C4-2B (cell line): Measurements from ENCODE around the gene PGAP3.
A peak's percentile ranks its signal among the peaks of the same experiment; 100 is the strongest.
"Not testable (repeated sequence)": the region's sequence is repeated elsewhere in the genome, so short reads cannot be mapped to it uniquely, and the experiment has no call there.

Experiments
- H3K27ac ChIP-seq: fragments of 450-650 bp; 2 replicates; pipeline ENCODE4 v1.5.1; 2017
- ZFX ChIP-seq: fragments of 450-650 bp; IDR thresholded peaks from 2 replicates; pipeline ENCODE4 v1.6.1; 2017
- TF ChIP-seq, protein P1 (sequence below): fragments of 450-650 bp; conservative IDR thresholded peaks from 2 replicates; pipeline ENCODE4 v1.5.1; 2017; ENCODE audit warnings: mild to moderate bottlenecking

PGAP3 gene

DNA sequence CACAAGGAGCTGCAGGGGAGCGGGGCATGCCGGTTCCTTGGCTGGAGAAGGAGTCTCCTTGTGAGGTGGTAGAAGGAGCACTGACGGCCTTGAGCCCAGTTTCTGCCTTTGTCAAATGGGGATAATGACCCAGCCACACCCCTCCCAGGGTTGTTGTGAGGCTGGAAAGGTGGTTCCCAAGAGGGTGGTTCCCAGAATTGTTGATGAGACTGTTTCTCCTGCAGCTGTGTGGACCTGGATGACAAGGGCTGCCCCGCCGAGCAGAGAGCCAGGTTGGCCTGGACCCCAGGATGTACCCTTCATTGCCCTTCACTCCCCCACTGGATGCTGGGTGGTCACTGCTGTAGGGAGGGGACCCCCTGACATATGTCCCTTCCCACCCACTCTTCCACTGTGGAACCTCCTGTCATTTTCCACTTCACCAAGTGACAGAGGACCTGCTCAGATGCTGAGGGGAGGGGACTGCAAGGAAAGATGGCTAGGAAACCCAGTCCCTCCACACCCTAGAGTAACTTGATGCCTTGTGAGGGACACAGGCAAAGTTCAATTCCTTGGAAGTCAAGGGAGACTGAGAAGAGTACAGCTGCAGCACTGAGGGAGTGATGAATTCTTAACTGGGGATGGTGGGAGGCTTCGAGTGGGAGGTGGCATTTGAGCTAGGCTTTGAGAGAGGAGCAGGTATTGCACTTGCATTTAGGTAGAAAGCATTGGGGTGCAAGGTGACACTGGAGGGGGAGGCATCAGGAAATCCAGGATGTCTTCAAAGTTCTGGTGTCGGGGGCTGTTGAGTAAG is 31.9 kb upstream of the PGAP3 start:
- TF ChIP-seq ZFX, result no peak
- TF ChIP-seq, protein P1, sequence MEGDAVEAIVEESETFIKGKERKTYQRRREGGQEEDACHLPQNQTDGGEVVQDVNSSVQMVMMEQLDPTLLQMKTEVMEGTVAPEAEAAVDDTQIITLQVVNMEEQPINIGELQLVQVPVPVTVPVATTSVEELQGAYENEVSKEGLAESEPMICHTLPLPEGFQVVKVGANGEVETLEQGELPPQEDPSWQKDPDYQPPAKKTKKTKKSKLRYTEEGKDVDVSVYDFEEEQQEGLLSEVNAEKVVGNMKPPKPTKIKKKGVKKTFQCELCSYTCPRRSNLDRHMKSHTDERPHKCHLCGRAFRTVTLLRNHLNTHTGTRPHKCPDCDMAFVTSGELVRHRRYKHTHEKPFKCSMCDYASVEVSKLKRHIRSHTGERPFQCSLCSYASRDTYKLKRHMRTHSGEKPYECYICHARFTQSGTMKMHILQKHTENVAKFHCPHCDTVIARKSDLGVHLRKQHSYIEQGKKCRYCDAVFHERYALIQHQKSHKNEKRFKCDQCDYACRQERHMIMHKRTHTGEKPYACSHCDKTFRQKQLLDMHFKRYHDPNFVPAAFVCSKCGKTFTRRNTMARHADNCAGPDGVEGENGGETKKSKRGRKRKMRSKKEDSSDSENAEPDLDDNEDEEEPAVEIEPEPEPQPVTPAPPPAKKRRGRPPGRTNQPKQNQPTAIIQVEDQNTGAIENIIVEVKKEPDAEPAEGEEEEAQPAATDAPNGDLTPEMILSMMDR, result no peak
- H3K27ac ChIP-seq, result no peak overlapping the region

DNA sequence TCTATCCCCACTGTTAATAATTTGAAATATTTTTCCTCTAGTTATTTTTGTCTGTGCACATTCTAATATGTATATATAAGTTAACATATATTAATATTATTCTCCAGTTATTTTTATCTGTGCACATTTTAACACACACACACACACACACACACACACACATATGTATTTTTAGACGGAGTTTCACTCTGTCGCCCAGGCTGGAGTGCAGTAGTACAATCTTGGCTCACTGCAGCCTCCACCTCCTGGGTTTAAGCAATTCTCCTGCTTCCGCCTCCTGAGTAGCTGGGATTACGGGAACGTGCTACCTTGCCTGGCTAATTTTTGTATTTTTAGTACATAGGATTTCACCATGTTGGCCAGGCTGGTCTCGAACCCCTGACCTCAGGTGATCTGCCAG is 29.8 kb upstream of the PGAP3 start:
- no peak overlapping the region for H3K27ac ChIP-seq
- TF ChIP-seq, protein P1, result no peak
- no peak for TF ChIP-seq ZFX

DNA sequence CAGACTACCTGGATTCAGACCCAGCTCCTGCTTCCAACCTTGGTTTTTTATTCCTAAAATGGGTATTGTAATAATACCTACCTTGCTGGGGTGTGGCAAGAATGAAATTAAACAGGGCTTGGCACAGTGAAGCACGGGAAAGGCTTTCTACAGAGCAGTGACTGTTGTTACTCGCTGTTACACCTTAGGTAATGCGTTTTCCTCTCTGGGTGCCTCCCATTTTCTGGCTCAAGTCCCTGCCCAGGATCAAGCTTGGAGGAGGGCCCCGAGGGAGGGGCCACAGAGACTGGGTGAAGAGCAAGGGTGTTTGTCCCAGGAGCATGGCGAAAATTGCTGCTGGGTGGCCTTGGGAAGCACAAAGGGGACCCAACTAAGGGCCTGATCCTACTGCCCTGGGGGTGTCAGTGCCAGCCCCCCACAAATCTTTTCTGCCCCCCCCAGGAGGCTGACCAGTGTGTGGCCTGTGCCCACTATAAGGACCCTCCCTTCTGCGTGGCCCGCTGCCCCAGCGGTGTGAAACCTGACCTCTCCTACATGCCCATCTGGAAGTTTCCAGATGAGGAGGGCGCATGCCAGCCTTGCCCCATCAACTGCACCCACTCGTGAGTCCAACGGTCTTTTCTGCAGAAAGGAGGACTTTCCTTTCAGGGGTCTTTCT is 29.2 kb upstream of the PGAP3 start:
- peak overlapping the region; percentile 19 for H3K27ac ChIP-seq
- no peak for TF ChIP-seq ZFX

DNA sequence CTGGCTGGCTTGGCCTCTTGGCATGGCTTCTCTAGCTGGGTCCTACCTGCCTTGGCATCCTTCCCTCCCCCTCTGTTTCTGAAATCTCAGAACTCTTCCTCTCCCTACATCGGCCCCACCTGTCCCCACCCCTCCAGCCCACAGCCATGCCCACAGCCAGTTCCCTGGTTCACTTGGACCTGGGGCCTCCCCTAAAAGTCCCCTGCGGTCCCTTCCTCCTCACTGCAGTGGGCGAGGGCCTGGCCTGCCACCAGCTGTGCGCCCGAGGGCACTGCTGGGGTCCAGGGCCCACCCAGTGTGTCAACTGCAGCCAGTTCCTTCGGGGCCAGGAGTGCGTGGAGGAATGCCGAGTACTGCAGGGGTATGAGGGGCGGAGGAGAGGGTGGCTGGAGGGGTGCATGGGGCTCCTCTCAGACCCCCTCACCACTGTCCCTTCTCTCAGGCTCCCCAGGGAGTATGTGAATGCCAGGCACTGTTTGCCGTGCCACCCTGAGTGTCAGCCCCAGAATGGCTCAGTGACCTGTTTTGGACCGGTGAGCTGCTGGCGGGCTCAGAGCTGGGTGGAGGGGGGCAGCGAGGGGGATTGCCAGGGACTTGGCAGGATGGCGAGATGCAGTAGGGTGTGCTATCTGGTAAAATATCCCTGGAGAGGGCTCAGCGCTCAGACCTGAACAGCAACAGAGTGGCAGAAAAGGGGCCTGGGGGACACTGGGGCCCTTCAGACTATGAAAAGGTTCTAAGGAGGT is 28.4 kb upstream of the PGAP3 start:
- TF ChIP-seq ZFX, result no peak
- TF ChIP-seq, protein P1, result no peak

DNA sequence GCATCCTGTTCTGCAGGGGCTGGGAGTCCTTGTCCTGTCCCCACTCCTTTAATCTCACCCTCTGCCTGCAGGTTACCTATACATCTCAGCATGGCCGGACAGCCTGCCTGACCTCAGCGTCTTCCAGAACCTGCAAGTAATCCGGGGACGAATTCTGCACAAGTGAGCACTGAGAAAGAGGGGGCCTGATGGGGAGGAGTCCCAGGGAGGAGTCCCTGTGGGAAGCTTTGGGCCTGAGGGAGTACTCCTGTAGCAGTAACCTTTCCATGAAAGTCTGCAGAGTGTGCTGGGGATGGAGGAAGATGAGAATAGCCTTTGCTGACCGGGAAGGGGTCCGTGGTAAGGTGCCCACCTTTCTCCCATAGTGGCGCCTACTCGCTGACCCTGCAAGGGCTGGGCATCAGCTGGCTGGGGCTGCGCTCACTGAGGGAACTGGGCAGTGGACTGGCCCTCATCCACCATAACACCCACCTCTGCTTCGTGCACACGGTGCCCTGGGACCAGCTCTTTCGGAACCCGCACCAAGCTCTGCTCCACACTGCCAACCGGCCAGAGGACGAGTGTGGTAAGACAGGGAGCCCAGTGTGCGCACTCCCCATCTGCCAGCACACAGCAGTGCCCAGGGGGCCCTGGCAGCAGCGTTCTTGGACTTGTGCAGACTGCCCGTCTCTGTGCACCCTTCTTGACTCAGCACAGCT is 27.7 kb upstream of the PGAP3 start:
- no peak overlapping the region for H3K27ac ChIP-seq
- TF ChIP-seq, protein P1, result no peak
- TF ChIP-seq ZFX, result no peak

More for the DNA sequence above, 28.4 kb upstream of the PGAP3 start:
- H3K27ac ChIP-seq, result peak overlapping the region; percentile 19

DNA sequence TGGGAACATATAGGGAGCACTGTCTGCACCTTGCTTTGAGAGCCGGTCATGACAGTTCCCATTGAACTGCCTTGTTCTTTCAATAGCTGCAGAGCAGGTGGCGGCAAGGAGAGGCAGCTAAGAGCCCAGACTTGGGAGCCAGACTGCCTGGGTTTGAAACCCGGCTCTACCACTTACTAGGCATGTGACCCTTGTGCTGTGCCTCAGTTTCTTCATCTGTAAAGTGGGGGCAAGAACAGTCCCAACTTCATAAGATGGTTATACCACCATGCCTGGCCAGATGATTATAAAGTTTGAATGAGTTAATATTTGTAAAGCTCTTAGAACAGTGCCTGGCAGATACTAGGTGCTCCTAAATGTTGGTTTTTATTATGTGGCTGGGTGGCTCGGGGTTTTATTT is 26.4 kb upstream of the PGAP3 start:
- H3K27ac ChIP-seq, result no peak overlapping the region
- TF ChIP-seq, protein P1, result no peak
- TF ChIP-seq ZFX, result no peak

DNA sequence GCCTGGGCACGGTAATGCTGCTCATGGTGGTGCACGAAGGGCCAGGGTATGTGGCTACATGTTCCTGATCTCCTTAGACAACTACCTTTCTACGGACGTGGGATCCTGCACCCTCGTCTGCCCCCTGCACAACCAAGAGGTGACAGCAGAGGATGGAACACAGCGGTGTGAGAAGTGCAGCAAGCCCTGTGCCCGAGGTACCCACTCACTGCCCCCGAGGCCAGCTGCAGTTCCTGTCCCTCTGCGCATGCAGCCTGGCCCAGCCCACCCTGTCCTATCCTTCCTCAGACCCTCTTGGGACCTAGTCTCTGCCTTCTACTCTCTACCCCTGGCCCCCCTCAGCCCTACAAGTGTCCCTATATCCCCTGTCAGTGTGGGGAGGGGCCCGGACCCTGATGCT is 24.0 kb upstream of the PGAP3 start:
- TF ChIP-seq, protein P1, result no peak
- no peak for TF ChIP-seq ZFX
- H3K27ac ChIP-seq, result no peak overlapping the region

DNA sequence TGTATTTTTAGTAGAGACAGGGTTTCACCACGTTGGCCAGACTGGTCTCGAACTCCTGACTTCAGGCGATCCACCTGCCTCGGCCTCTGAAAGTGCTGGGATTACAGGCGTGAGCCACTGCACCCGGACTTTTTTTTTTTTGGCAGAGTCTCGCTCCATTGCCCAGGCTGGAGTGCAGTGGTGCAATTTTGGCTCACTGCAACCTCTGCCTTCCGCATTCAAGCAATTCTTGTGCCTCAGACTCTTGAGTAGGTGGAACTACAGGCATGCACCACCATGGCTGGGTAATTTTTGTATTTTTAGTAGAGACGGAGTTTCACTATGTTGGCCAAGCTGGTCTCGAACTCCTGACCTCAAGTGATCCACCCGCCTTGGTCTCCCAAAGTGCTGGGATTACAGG is 23.2 kb upstream of the PGAP3 start:
- H3K27ac ChIP-seq, result not testable (repeated sequence)
